Central memory CD8-positive, alpha-beta T cell (primary cell): ENCODE data around the gene TBR1.

Experiments used
- ATAC-seq: fragments of 150-1000 bp; cut with Tn5 transposase; replicated peaks from 2 replicates; pipeline ENCODE4 v1.10.0; 2022; ENCODE audit warnings: mild to moderate bottlenecking, moderate FRiP score, moderate number of reproducible peaks; ENCODE audit not compliant: poor library complexity, severe bottlenecking; ENCODE audit errors: extremely low read depth
- DNase-seq, 2 donors: peaks; one replicate each; pipeline ENCODE4 v3.0.0; 2021; ENCODE audit warnings: low spot score in 2 of 2
- H3K27ac Mint-ChIP-seq: one replicate; pipeline ENCODE4 v1.8.0; 2022; ENCODE audit warnings: low read depth, mild to moderate bottlenecking, moderate library complexity, mixed read lengths
- H3K27me3 Mint-ChIP-seq: one replicate; pipeline ENCODE4 v1.8.0; 2022; ENCODE audit warnings: mixed read lengths
- H3K36me3 Mint-ChIP-seq: one replicate; pipeline ENCODE4 v1.8.0; 2022; ENCODE audit warnings: mild to moderate bottlenecking, moderate library complexity, mixed read lengths; ENCODE audit not compliant: insufficient read depth
- H3K4me1 Mint-ChIP-seq: one replicate; pipeline ENCODE4 v1.8.0; 2022; ENCODE audit warnings: mixed read lengths
- H3K4me3 Mint-ChIP-seq: one replicate; pipeline ENCODE4 v1.8.0; 2022; ENCODE audit warnings: mild to moderate bottlenecking, moderate library complexity, mixed read lengths
- H3K9me3 Mint-ChIP-seq: one replicate; pipeline ENCODE4 v1.8.0; 2022; ENCODE audit warnings: mixed read lengths

The TBR1 gene

GRCh38 chr2:161415987-161416707 lies at the start of gene TBR1:
Gene TBR1 (plus strand): TSS chr2:161416297. CDS start chr2:161416411, 114 bp downstream.
- H3K4me3 Mint-ChIP-seq: peak within 1 kb of the TSS; percentile 58
- H3K36me3 Mint-ChIP-seq: peaks cover 2% of the 10 kb centered on the region
- H3K4me1 Mint-ChIP-seq: peaks cover 42% of the 10 kb centered on the region
- H3K27me3 Mint-ChIP-seq: peaks cover 76% of the 10 kb centered on the region
- H3K27ac Mint-ChIP-seq: no peak within 1 kb of the TSS
- DNase-seq: no peak
- H3K9me3 Mint-ChIP-seq: no peaks in the 10 kb centered on the region
- ATAC-seq: no peak

- peaks cover 15% of the 10 kb centered on the region for H3K36me3 Mint-ChIP-seq
- no peak overlapping the region for H3K27ac Mint-ChIP-seq
- H3K9me3 Mint-ChIP-seq: peaks cover 4% of the 10 kb centered on the region
- no peaks in the 10 kb centered on the region for H3K27me3 Mint-ChIP-seq
- H3K4me1 Mint-ChIP-seq: peaks cover 21% of the 10 kb centered on the region
- H3K4me3 Mint-ChIP-seq: no peak overlapping the region
- ATAC-seq: no peak
- DNase-seq: no peak
These were observed 48.4 kb upstream of the TBR1 start for GRCh38 chr2:161367675-161368074.

- Mint-ChIP-seq H3K27me3 (no peaks in the 10 kb centered on the region), H3K27ac (no peak overlapping the region), H3K36me3 (peaks cover 18% of the 10 kb centered on the region), H3K4me1 (peaks cover 16% of the 10 kb centered on the region), H3K4me3 (no peak overlapping the region), H3K9me3 (no peaks in the 10 kb centered on the region)
- DNase-seq (no peak), ATAC-seq (no peak)
These were observed 46.8 kb upstream of the TBR1 start for GRCh38 chr2:161369311-161369710.

- Mint-ChIP-seq H3K4me1 (peaks cover 6% of the 10 kb centered on the region), H3K36me3 (peaks cover 18% of the 10 kb centered on the region), H3K27ac (no peak overlapping the region), H3K4me3 (no peak overlapping the region), H3K27me3 (no peaks in the 10 kb centered on the region), H3K9me3 (no peaks in the 10 kb centered on the region)
- DNase-seq: no peak
- ATAC-seq: no peak
These were observed 45.1 kb upstream of the TBR1 start for GRCh38 chr2:161370981-161371380.

GRCh38 chr2:161371869-161372268 lies 44.2 kb upstream of the TBR1 start:
- DNase-seq (no peak), ATAC-seq (no peak)
- Mint-ChIP-seq H3K27ac (no peak overlapping the region), H3K27me3 (no peaks in the 10 kb centered on the region), H3K9me3 (no peaks in the 10 kb centered on the region), H3K4me1 (peaks cover under 1% of the 10 kb centered on the region), H3K4me3 (no peak overlapping the region), H3K36me3 (peaks cover 18% of the 10 kb centered on the region)

GRCh38 chr2:161373942-161374341 lies 42.2 kb upstream of the TBR1 start:
- ATAC-seq (no peak), DNase-seq (no peak)
- no peaks in the 10 kb centered on the region for H3K9me3 Mint-ChIP-seq
- no peaks in the 10 kb centered on the region for H3K27me3 Mint-ChIP-seq
- H3K36me3 Mint-ChIP-seq: peaks cover 11% of the 10 kb centered on the region
- no peaks in the 10 kb centered on the region for H3K4me1 Mint-ChIP-seq
- H3K27ac Mint-ChIP-seq: no peak overlapping the region
- no peak overlapping the region for H3K4me3 Mint-ChIP-seq

- Mint-ChIP-seq H3K4me3 (no peak overlapping the region), H3K4me1 (no peaks in the 10 kb centered on the region), H3K27ac (no peak overlapping the region), H3K9me3 (no peaks in the 10 kb centered on the region), H3K27me3 (no peaks in the 10 kb centered on the region), H3K36me3 (peaks cover 11% of the 10 kb centered on the region)
- DNase-seq (no peak), ATAC-seq (no peak)
These were observed 41.7 kb upstream of the TBR1 start for GRCh38 chr2:161374446-161374845.

- peaks cover 5% of the 10 kb centered on the region for H3K36me3 Mint-ChIP-seq
- no peaks in the 10 kb centered on the region for H3K9me3 Mint-ChIP-seq
- no peak overlapping the region for H3K4me3 Mint-ChIP-seq
- H3K4me1 Mint-ChIP-seq: peaks cover 2% of the 10 kb centered on the region
- no peak for ATAC-seq
- no peak overlapping the region for H3K27ac Mint-ChIP-seq
- H3K27me3 Mint-ChIP-seq: no peaks in the 10 kb centered on the region
- DNase-seq: no peak
These were observed 36.4 kb upstream of the TBR1 start for GRCh38 chr2:161379740-161380139.

GRCh38 chr2:161381546-161381945 lies 34.6 kb upstream of the TBR1 start:
- H3K36me3 Mint-ChIP-seq: peaks cover 5% of the 10 kb centered on the region
- ATAC-seq (no peak), DNase-seq (no peak)
- peaks cover 5% of the 10 kb centered on the region for H3K4me1 Mint-ChIP-seq
- H3K4me3 Mint-ChIP-seq: no peak overlapping the region
- no peaks in the 10 kb centered on the region for H3K9me3 Mint-ChIP-seq
- H3K27me3 Mint-ChIP-seq: no peaks in the 10 kb centered on the region
- H3K27ac Mint-ChIP-seq: no peak overlapping the region

- no peak overlapping the region for H3K27ac Mint-ChIP-seq
- DNase-seq: no peak
- peaks cover 5% of the 10 kb centered on the region for H3K4me1 Mint-ChIP-seq
- no peak for ATAC-seq
- no peaks in the 10 kb centered on the region for H3K9me3 Mint-ChIP-seq
- H3K36me3 Mint-ChIP-seq: peaks cover 5% of the 10 kb centered on the region
- no peak overlapping the region for H3K4me3 Mint-ChIP-seq
- H3K27me3 Mint-ChIP-seq: no peaks in the 10 kb centered on the region
These were observed 33.4 kb upstream of the TBR1 start for GRCh38 chr2:161382747-161383146.

- Mint-ChIP-seq H3K4me1 (peaks cover 5% of the 10 kb centered on the region), H3K27ac (no peak overlapping the region), H3K27me3 (no peaks in the 10 kb centered on the region), H3K36me3 (peaks cover 7% of the 10 kb centered on the region), H3K4me3 (no peak overlapping the region), H3K9me3 (no peaks in the 10 kb centered on the region)
- DNase-seq: no peak
- peak; percentile 84 for ATAC-seq
These were observed 31.2 kb upstream of the TBR1 start for GRCh38 chr2:161384864-161385263.

- DNase-seq (no peak), ATAC-seq (no peak)
- Mint-ChIP-seq H3K9me3 (no peaks in the 10 kb centered on the region), H3K27me3 (no peaks in the 10 kb centered on the region), H3K4me3 (no peak overlapping the region), H3K27ac (no peak overlapping the region), H3K36me3 (peaks cover 7% of the 10 kb centered on the region), H3K4me1 (peaks cover 5% of the 10 kb centered on the region)
These were observed 29.8 kb upstream of the TBR1 start for GRCh38 chr2:161386228-161386824.

- no peaks in the 10 kb centered on the region for H3K9me3 Mint-ChIP-seq
- H3K36me3 Mint-ChIP-seq: peaks cover 10% of the 10 kb centered on the region
- no peaks in the 10 kb centered on the region for H3K27me3 Mint-ChIP-seq
- ATAC-seq (no peak), DNase-seq (no peak)
- peaks cover 5% of the 10 kb centered on the region for H3K4me1 Mint-ChIP-seq
- H3K4me3 Mint-ChIP-seq: no peak overlapping the region
- no peak overlapping the region for H3K27ac Mint-ChIP-seq
These were observed 27.8 kb upstream of the TBR1 start for GRCh38 chr2:161388146-161388779.
